ENCODE results near the gene CHRND. TPM values are rescaled to one million over a fixed set of nuclear protein-coding genes. Genes with fewer than 3 reads are reported as not detected.

CHRND gene
- total RNA-seq, 1 donor from 2014 or later = not detected

GRCh38 chr2:232492236-232492848 lies 33.6 kb upstream of the CHRND start:
- H3K9me3 Mint-ChIP-seq (ENCODE audit: unreplicated experiment) = no peaks in the 10 kb centered on the region
- H3K27me3 ChIP-seq (ENCODE audit: insufficient read depth, low read length) = peaks cover 24% of the 10 kb centered on the region
- H3K4me2 ChIP-seq (ENCODE audit: low read length) = no peak overlapping the region
- peaks cover 2% of the 10 kb centered on the region for H3K36me3 Mint-ChIP-seq (ENCODE audit: low read depth, unreplicated experiment)
- no peaks in the 10 kb centered on the region for H3K9me3 ChIP-seq (ENCODE audit: insufficient read depth, low read depth, low read length)
- H3K4me1 Mint-ChIP-seq (ENCODE audit: low read depth, unreplicated experiment) = no peaks in the 10 kb centered on the region
- no peak for FAIRE-seq
- TF ChIP-seq EZH2 (IDR thresholded peaks at IDR 0.05; ENCODE audit: insufficient read depth, low read length) = no peak
- TF ChIP-seq CTCF (IDR thresholded peaks at IDR 0.05; ENCODE audit: insufficient read depth, low read depth, low read length) = no peak
- H3K27me3 Mint-ChIP-seq (ENCODE audit: low read depth, unreplicated experiment) = peaks cover 72% of the 10 kb centered on the region
- no peaks in the 10 kb centered on the region for H3K4me1 ChIP-seq (ENCODE audit: insufficient read depth, low read length)
- no peak overlapping the region for H3K9ac ChIP-seq (ENCODE audit: low read length)
- H3K4me3 ChIP-seq (ENCODE audit: insufficient read depth, low read depth, low read length) = no peak overlapping the region
- DNase-seq (ENCODE audit: low read depth) = no peak
- no peaks in the 10 kb centered on the region for H3K79me2 ChIP-seq (ENCODE audit: insufficient read depth, low read length)
- H4K20me1 ChIP-seq (ENCODE audit: insufficient read depth, low read length) = no peaks in the 10 kb centered on the region
- no peaks in the 10 kb centered on the region for H3K36me3 ChIP-seq (ENCODE audit: insufficient read depth, low read length)
- no peak overlapping the region for H2AFZ ChIP-seq (ENCODE audit: low read depth, low read length)
- no peak overlapping the region for H3K27ac ChIP-seq (ENCODE audit: low read depth, low read length)
- H3K4me3 Mint-ChIP-seq (ENCODE audit: unreplicated experiment) = no peak overlapping the region
- H3K27ac Mint-ChIP-seq (ENCODE audit: unreplicated experiment) = peak overlapping the region; percentile 53

DNA sequence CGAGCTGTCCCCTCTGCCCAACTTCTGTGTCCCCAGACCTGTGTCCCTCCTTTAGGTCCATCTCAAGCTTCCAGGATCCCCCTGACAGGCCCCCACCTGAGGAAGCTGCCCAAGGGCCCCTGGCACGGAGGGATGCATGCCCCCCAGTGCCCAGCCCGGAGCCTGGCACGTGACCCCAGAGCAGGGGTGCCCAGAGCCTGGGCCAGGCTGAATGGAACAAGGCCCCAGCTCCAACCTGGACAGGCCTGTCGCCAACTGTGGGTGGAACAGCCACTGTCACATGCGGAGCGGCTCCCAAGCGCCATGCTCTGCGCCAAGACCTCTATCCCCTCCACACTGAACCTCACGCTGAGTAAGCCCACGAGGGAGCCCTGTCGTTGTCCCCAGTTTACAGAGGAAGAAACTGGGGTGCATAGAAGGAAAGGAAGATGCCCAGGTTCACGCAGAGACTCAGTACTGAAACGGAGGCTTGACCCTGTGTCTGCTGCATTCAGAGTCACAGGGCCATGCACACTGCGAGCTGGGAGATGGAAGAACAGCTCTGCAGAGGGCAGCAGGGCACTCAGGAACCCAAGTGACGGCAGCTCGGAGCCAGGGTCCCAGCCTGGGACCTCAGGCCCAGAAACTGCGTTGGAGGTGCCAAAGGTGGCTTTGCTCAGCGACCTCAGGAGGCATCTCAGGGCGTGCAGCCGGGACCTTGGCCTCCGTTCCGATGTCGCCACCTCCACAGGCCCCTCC lies 32.8 kb upstream of the CHRND start:
- Histone ChIP-seq H3K9ac (ENCODE audit: low read length) (no peak overlapping the region), H3K4me3 (ENCODE audit: insufficient read depth, low read depth, low read length) (no peak overlapping the region), H3K4me1 (ENCODE audit: insufficient read depth, low read length) (no peaks in the 10 kb centered on the region), H3K27ac (ENCODE audit: low read depth, low read length) (no peak overlapping the region), H3K4me2 (ENCODE audit: low read length) (no peak overlapping the region), H3K9me3 (ENCODE audit: insufficient read depth, low read depth, low read length) (no peaks in the 10 kb centered on the region), H3K27me3 (ENCODE audit: insufficient read depth, low read length) (peaks cover 22% of the 10 kb centered on the region), H3K79me2 (ENCODE audit: insufficient read depth, low read length) (no peaks in the 10 kb centered on the region), H3K36me3 (ENCODE audit: insufficient read depth, low read length) (no peaks in the 10 kb centered on the region), H2AFZ (ENCODE audit: low read depth, low read length) (no peak overlapping the region), H4K20me1 (ENCODE audit: insufficient read depth, low read length) (no peaks in the 10 kb centered on the region)
- H3K27ac Mint-ChIP-seq (ENCODE audit: unreplicated experiment) = no peak overlapping the region
- H3K36me3 Mint-ChIP-seq (ENCODE audit: low read depth, unreplicated experiment) = peaks cover 2% of the 10 kb centered on the region
- H3K27me3 Mint-ChIP-seq (ENCODE audit: low read depth, unreplicated experiment) = peaks cover 72% of the 10 kb centered on the region
- no peaks in the 10 kb centered on the region for H3K4me1 Mint-ChIP-seq (ENCODE audit: low read depth, unreplicated experiment)
- H3K9me3 Mint-ChIP-seq (ENCODE audit: unreplicated experiment) = no peaks in the 10 kb centered on the region
- no peak for DNase-seq (ENCODE audit: low read depth)
- FAIRE-seq = no peak
- no peak overlapping the region for H3K4me3 Mint-ChIP-seq (ENCODE audit: unreplicated experiment)
- TF ChIP-seq CTCF (IDR thresholded peaks at IDR 0.05; ENCODE audit: insufficient read depth, low read depth, low read length) (no peak), EZH2 (IDR thresholded peaks at IDR 0.05; ENCODE audit: insufficient read depth, low read length) (no peak)
